B cell (primary cell): ENCODE measurements around the gene ENTHD1. TPM values are rescaled to one million over a fixed set of nuclear protein-coding genes. Genes with fewer than 3 reads are reported as not detected.

Experiments
- ATAC-seq: fragments of 200-7000 bp; cut with Tn5 transposase; one replicate; pipeline ENCODE4 v1.10.0; 2021; ENCODE audit warnings: low read depth, mild to moderate bottlenecking, moderate number of reproducible peaks, moderate library complexity
- CTCF ChIA-PET: fragments of 350-600 bp; sonication (Branson Sonifier 250); formaldehyde crosslinking; loops from one replicate; lab custom pipeline; 2021; ENCODE audit warnings: antibody characterized with exemption, inconsistent platforms; lab: Charles Lee
- POLR2A ChIA-PET: fragments of 350-600 bp; sonication (Branson Sonifier 250); formaldehyde crosslinking; loops from one replicate; lab custom pipeline; 2021; ENCODE audit warnings: antibody characterized with exemption; lab: Charles Lee
- DNase-seq: peaks from one replicate; pipeline ENCODE4 v3.0.0; 2013
- H2AFZ ChIP-seq: 2 replicates; pipeline ENCODE4 v1.6.1; 2012; ENCODE audit warnings: mild to moderate bottlenecking, low read depth, low read length; ENCODE audit not compliant: insufficient read depth, poor library complexity, severe bottlenecking
- H3K27ac ChIP-seq, 2 donors: 1 replicate in 1 of 2; 2 replicates in 1 of 2; pipeline ENCODE4 v1.5.1; 2012 to 2013; ENCODE audit warnings: low read length in 2 of 2, mild to moderate bottlenecking in 2 of 2, moderate library complexity in 1 of 2
- H3K27me3 ChIP-seq, 4 experiments: fragments of 200-600 bp in 1 of 4; sonication (generic) in 1 of 4; replicated peaks in 1 of 4; 1 replicate in 2 of 4; 2 replicates in 2 of 4; pipeline versions ENCODE4 v1.6.1 to v1.7.0; 2013 to 2016; ENCODE audit warnings: low read length in 3 of 4, mild to moderate bottlenecking in 2 of 4, mixed read lengths in 1 of 4, moderate library complexity in 1 of 4; ENCODE audit not compliant: insufficient read depth in 4 of 4, control insufficient read depth in 3 of 4; ENCODE audit errors: control extremely low read depth in 1 of 4
- H3K36me3 ChIP-seq, 2 experiments: replicated peaks in 1 of 2; 1 replicate in 1 of 2; 2 replicates in 1 of 2; pipeline versions ENCODE4 v1.6.1 to v1.7.1; 2013; ENCODE audit warnings: low read length in 1 of 2; ENCODE audit not compliant: insufficient read depth in 2 of 2, control insufficient read depth in 1 of 2; ENCODE audit errors: control extremely low read depth in 1 of 2, extremely low read depth in 1 of 2
- H3K4me1 ChIP-seq, 2 donors: fragments of 200-600 bp in 1 of 2; sonication (generic) in 1 of 2; 1 replicate in 1 of 2; 2 replicates in 1 of 2; pipeline versions ENCODE4 v1.5.1 to v1.6.1; 2013 to 2017; ENCODE audit warnings: low read length in 2 of 2; ENCODE audit not compliant: control insufficient read depth in 2 of 2, insufficient read depth in 2 of 2
- H3K4me2 ChIP-seq: replicated peaks from 2 replicates; pipeline ENCODE3; 2012; ENCODE audit warnings: mild to moderate bottlenecking, low read depth, low read length; ENCODE audit not compliant: poor library complexity, severe bottlenecking
- H3K4me3 ChIP-seq, 5 experiments: fragments of 200-600 bp in 1 of 5; sonication (generic) in 1 of 5; 1 replicate in 3 of 5; 2 replicates in 2 of 5; pipeline versions ENCODE4 v1.5.1 to v1.7.0; 2011 to 2016; ENCODE audit warnings: low read length in 4 of 5, mild to moderate bottlenecking in 4 of 5, low read depth in 2 of 5, control low read depth in 1 of 5, moderate library complexity in 1 of 5; ENCODE audit not compliant: insufficient read depth in 1 of 5; ENCODE audit errors: control extremely low read depth in 1 of 5, extremely low read depth in 1 of 5
- H3K79me2 ChIP-seq: fragments of 200-600 bp; sonication (generic); one replicate; pipeline ENCODE4 v1.6.0; 2016; ENCODE audit warnings: low read length; ENCODE audit not compliant: control insufficient read depth, insufficient read depth
- H3K9ac ChIP-seq: fragments of 200-600 bp; sonication (generic); 2 replicates; pipeline ENCODE4 v1.6.1; 2017; ENCODE audit warnings: mild to moderate bottlenecking, low read length, moderate library complexity
- H3K9me3 ChIP-seq, 3 donors: one replicate each; pipeline versions ENCODE4 v1.6.1 to v1.7.1; 2013; ENCODE audit warnings: low read length in 2 of 3; ENCODE audit not compliant: control insufficient read depth in 2 of 3, insufficient read depth in 1 of 3; ENCODE audit errors: control extremely low read depth in 1 of 3
- H4K20me1 ChIP-seq: 2 replicates; pipeline ENCODE4 v1.6.0; 2012; ENCODE audit warnings: mild to moderate bottlenecking, low read length; ENCODE audit not compliant: insufficient read depth, control insufficient read depth, poor library complexity, severe bottlenecking
- H3K27ac Mint-ChIP-seq: one replicate; pipeline ENCODE4 v1.8.0; 2021; ENCODE audit warnings: mixed read lengths
- H3K27me3 Mint-ChIP-seq: one replicate; pipeline ENCODE4 v1.8.0; 2021; ENCODE audit warnings: mixed read lengths
- H3K4me1 Mint-ChIP-seq: one replicate; pipeline ENCODE4 v1.8.0; 2021; ENCODE audit warnings: mixed read lengths
- H3K4me3 Mint-ChIP-seq: one replicate; pipeline ENCODE4 v1.8.0; 2021; ENCODE audit warnings: mixed read lengths
- H3K9me3 Mint-ChIP-seq: one replicate; pipeline ENCODE4 v1.8.0; 2022; ENCODE audit warnings: mixed read lengths; ENCODE audit not compliant: insufficient read depth
- EZH2 ChIP-seq: IDR thresholded peaks from 2 replicates; pipeline ENCODE4 v1.6.1; 2012; ENCODE audit warnings: borderline replicate concordance, low read depth, mild to moderate bottlenecking, moderate library complexity, low read length; ENCODE audit not compliant: insufficient read depth, poor library complexity, severe bottlenecking
- WGBS: methylation state at CpG from one replicate; pipeline ENCODE4 v1.1.5; 2013; ENCODE audit warnings: missing lambda C conversion rate; ENCODE audit not compliant: insufficient coverage; 5-methylcytosine and 5-hydroxymethylcytosine counted together
- intact Hi-C: fragments of 100-400 bp; cut with micrococcal nuclease; formaldehyde crosslinking; loops from one replicate; pipeline ENCODE4 v1.10.0; 2022
- polyA plus RNA-seq: library from polyadenylated mRNA; depleted of rRNA; stranded (reverse); fragments of >200 nt; gene quantifications from 2 replicates; pipeline ENCODE4 v1.2.3, GENCODE V29; 2012
- total RNA-seq, 2 donors: library from RNA; stranded (reverse); fragments of 120-200 nt in 1 of 2; gene quantifications; 1 replicate in 1 of 2; 2 replicates in 1 of 2; pipeline versions ENCODE4 v1.2.3 to v1.2.4, GENCODE V29; 2013 to 2022
- TF ChIP-seq, protein P1 (sequence below): fragments of 200-600 bp; IDR thresholded peaks from one replicate; pipeline ENCODE4 v1.8.0; 2022; ENCODE audit warnings: antibody characterized with exemption, mild to moderate bottlenecking

ENTHD1 gene
- total and polyA plus RNA-seq, 2 donors (not counting 1 experiment from before 2014, with no cell fraction given): not detected

DNA sequence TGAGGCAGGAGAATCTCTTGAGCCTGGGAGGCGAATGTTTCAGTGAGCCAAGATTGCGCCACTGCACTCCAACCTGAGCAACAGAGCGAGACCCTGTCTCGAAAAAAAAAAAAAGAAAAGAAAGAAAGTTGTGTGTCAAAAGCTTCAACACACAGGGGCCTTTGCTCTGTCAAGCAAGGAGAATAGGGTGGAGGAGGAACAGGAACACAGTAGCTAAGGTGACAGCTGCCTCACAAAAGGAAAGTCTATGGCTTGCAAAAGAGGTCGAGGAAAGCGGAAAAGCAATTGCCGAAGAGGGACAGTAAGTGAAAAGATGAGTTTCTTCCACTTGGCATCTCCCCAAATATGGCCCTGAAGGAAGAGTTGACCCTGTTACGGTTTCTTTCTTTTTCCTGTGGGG, 40.2 kb upstream of the ENTHD1 start:
- DNase-seq: peak; percentile 60
- ATAC-seq: peak; percentile 74

More for the DNA sequence above, 40.2 kb upstream of the ENTHD1 start:
- TF ChIP-seq, protein P1, sequence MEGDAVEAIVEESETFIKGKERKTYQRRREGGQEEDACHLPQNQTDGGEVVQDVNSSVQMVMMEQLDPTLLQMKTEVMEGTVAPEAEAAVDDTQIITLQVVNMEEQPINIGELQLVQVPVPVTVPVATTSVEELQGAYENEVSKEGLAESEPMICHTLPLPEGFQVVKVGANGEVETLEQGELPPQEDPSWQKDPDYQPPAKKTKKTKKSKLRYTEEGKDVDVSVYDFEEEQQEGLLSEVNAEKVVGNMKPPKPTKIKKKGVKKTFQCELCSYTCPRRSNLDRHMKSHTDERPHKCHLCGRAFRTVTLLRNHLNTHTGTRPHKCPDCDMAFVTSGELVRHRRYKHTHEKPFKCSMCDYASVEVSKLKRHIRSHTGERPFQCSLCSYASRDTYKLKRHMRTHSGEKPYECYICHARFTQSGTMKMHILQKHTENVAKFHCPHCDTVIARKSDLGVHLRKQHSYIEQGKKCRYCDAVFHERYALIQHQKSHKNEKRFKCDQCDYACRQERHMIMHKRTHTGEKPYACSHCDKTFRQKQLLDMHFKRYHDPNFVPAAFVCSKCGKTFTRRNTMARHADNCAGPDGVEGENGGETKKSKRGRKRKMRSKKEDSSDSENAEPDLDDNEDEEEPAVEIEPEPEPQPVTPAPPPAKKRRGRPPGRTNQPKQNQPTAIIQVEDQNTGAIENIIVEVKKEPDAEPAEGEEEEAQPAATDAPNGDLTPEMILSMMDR: no peak
- TF ChIP-seq EZH2: no peak
- Histone ChIP-seq H2AFZ (peak overlapping the region; percentile 25), H3K4me1 (peaks cover 65 to 75% of the 10 kb centered on the region in 2 donors), H3K79me2 (peaks cover 28% of the 10 kb centered on the region), H3K4me3 (peak overlapping the region in 3 of 5 experiments; percentile 3 to 21 (median 8)), H3K27ac (peak overlapping the region; percentile 39 to 69), H3K36me3 (no peaks in the 10 kb centered on the region), H3K9ac (peak overlapping the region; percentile 3), H4K20me1 (peaks cover 3% of the 10 kb centered on the region), H3K9me3 (no peaks in the 10 kb centered on the region), H3K4me2 (peak overlapping the region; percentile 58), H3K27me3 (no peaks in the 10 kb centered on the region)
- CTCF ChIA-PET: interaction anchor here (0.6 to 2.6 kb wide), 14 partner anchors 9 to 397 kb away, joined by 3 to 14 read pairs (median 3); no protein-coding TSS in a partner anchor
- peak overlapping the region; percentile 67 for H3K4me3 Mint-ChIP-seq
- peaks cover 60% of the 10 kb centered on the region for H3K4me1 Mint-ChIP-seq
- H3K27ac Mint-ChIP-seq: peak overlapping the region; percentile 83
- no peaks in the 10 kb centered on the region for H3K9me3 Mint-ChIP-seq
- POLR2A ChIA-PET: interaction anchor here (0.6 kb wide), 3 partner anchors 10 to 15 kb away, joined by 3 to 4 read pairs (median 3); no protein-coding TSS in a partner anchor
- 17% methylated on average over 6 of the region's 8 CpGs for WGBS
- intact Hi-C loops: loop anchor here (10.0 kb wide), 1 partner anchor 99 kb away; no protein-coding TSS in a partner anchor
- H3K27me3 Mint-ChIP-seq: no peaks in the 10 kb centered on the region
